Stimulated activated CD8-positive, alpha-beta memory T cell treated with anti-CD3 and anti-CD28 coated beads, Interleukin-7, amount 100 ng/mL, for 1 hour (primary cell): Measurements from ENCODE around the gene RBMXL3.

ENCODE experiments used
- DNase-seq, 2 donors: peaks; one replicate each; pipeline ENCODE4 v3.0.0-alpha.2; 2020; ENCODE audit warnings: low read depth in 2 of 2

Gene RBMXL3

DNA sequence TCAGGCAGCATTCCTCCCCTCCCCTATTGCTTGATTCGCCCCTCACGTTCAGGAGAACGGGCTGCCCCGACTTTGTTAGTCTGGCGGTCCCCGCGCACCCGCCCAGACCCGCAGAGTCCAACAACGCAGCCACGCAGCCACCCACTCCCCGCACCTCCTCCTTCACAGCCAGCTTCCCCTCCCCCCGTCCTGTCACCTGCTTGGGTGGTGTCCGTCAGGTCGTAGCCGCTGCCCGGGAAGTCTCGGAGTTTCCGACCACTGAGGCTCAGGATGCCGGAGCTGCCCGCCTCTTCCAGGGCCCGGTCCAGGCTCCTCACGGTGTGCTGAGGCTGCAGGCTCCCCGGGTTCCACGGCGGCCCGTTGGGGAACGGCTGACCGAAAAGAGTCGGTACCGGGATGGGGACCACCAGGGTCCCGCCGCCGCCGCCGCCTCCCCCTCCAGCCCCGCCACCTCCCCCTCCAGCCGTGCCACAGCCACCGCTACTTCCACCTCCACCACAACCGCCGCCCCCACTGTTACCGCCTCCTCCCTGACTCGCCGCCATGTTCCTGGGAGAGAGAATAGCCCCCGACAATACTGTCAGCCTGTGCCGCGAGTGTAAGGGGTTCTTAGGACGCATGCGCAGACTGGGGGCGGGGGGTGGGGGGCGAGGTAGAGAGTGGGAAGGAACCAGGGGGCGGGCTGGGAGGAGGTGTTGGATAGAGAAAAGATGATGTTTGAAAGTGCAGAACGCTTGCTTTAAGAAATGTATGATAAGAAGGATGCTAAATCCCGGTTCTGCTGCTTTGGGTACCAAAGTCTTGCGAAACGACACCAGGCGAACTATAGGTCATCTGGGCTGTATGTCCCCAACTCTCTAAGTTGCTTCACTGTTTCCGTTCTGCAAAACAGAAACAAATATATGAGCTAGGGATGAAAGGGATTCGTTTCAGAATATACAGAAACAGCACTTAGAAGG, 44.6 kb downstream of the RBMXL3 start, which contains the start of gene LRCH2:
TSS of gene LRCH2 (minus strand) at position 600 of the 959 bp plus-strand sequence. CDS start at position 545, 55 bp downstream.
- no peak for DNase-seq

DNA sequence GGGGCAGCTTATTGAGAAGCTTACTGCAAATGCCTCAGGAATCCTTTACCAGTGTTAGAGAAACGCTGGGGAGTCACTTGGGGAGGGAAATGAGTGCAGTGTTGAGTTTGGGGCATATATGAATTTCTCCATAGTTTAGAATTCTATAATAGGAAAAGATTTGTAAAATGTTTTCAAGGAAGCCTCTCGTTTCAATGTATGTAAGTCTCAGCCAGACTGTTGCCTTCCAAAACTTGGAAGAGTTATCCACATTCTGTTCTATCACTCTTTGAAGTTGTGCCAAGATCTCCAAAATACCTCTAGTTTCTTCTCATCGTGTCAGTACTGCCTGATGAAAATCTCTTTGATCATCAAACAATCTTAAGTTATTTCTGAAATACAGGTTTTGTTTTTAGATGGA, 45.3 kb downstream of the RBMXL3 start:
- no peak for DNase-seq

DNA sequence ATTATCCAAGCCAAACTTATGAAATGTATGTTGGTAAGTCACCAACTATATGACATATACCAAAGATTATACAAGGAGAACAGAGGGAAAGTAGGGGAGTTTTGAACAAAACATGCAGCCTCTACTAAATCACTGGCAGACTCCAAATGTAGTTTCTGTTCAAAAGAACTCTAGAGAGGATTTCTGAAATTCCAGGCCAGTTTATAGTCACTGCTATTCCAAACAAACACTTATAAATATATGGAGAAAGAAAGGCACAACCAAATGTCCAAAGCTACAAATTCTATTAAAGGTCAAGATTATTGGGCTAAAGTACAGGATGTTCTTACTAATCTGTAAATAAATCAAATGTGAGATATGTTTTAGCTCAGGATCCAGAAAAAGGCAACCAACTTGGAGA, 47.4 kb downstream of the RBMXL3 start:
- no peak for DNase-seq

DNA sequence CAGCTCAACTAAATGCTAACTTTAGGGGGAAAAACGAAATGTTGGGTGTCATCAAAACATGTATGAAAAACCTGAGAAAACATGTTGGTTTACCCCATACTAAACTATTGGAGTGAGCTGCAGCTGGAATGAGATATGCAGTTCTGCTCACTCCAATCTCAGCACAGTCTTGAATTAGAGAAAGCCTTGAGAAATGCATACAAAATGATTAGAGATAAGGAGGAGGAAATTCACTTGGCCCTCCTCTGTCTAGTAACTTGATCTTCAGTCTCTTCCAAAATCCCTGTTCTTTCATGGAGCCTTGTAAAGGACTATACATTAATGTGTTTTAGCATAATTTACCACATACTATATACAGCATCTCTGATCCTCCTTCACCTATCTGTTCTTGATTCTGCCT, 47.8 kb downstream of the RBMXL3 start:
- DNase-seq = no peak
